IPS-15b (cell line): ENCODE measurements around the gene SMYD3.

Experiments
- H3K27me3 ChIP-seq: one replicate; pipeline ENCODE4 v1.6.1; 2013; ENCODE audit warnings: low read length; ENCODE audit not compliant: control insufficient read depth, insufficient read depth
- H3K36me3 ChIP-seq: one replicate; pipeline ENCODE4 v1.6.1; 2013; ENCODE audit warnings: low read length; ENCODE audit not compliant: control insufficient read depth, insufficient read depth
- H3K4me1 ChIP-seq: one replicate; pipeline ENCODE4 v1.6.1; 2013; ENCODE audit warnings: mild to moderate bottlenecking, low read length; ENCODE audit not compliant: control insufficient read depth, insufficient read depth
- H3K4me3 ChIP-seq: one replicate; pipeline ENCODE4 v1.5.1; 2013; ENCODE audit warnings: low read depth, low read length
- H3K9ac ChIP-seq: one replicate; pipeline ENCODE4 v1.6.1; 2013; ENCODE audit warnings: low read depth, mild to moderate bottlenecking, low read length
- H3K9me3 ChIP-seq: one replicate; pipeline ENCODE4 v1.6.1; 2013; ENCODE audit warnings: mild to moderate bottlenecking, low read length; ENCODE audit not compliant: control insufficient read depth, insufficient read depth

SMYD3 gene

GRCh38 chr1:246166841-246167240 is 340.2 kb downstream of the SMYD3 start:
- H3K4me1 ChIP-seq: peaks cover 2% of the 10 kb centered on the region
- no peaks in the 10 kb centered on the region for H3K27me3 ChIP-seq
- H3K4me3 ChIP-seq: no peak overlapping the region
- H3K9me3 ChIP-seq: no peaks in the 10 kb centered on the region
- H3K36me3 ChIP-seq: no peaks in the 10 kb centered on the region
- no peak overlapping the region for H3K9ac ChIP-seq

GRCh38 chr1:246165826-246166709 is 341.0 kb downstream of the SMYD3 start:
- Histone ChIP-seq H3K36me3 (no peaks in the 10 kb centered on the region), H3K9me3 (no peaks in the 10 kb centered on the region), H3K4me1 (peaks cover 2% of the 10 kb centered on the region), H3K9ac (no peak overlapping the region), H3K4me3 (no peak overlapping the region), H3K27me3 (no peaks in the 10 kb centered on the region)

GRCh38 chr1:246164764-246165163 is 342.3 kb downstream of the SMYD3 start:
- Histone ChIP-seq H3K9me3 (no peaks in the 10 kb centered on the region), H3K4me3 (no peak overlapping the region), H3K4me1 (peaks cover 2% of the 10 kb centered on the region), H3K27me3 (no peaks in the 10 kb centered on the region), H3K9ac (no peak overlapping the region), H3K36me3 (no peaks in the 10 kb centered on the region)

GRCh38 chr1:246162560-246162959 is 344.5 kb downstream of the SMYD3 start:
- Histone ChIP-seq H3K27me3 (no peaks in the 10 kb centered on the region), H3K36me3 (no peaks in the 10 kb centered on the region), H3K4me1 (peaks cover 2% of the 10 kb centered on the region), H3K9ac (no peak overlapping the region), H3K4me3 (no peak overlapping the region), H3K9me3 (no peaks in the 10 kb centered on the region)

- H3K9me3 ChIP-seq: no peaks in the 10 kb centered on the region
- H3K27me3 ChIP-seq: no peaks in the 10 kb centered on the region
- peaks cover 3% of the 10 kb centered on the region for H3K4me1 ChIP-seq
- H3K36me3 ChIP-seq: no peaks in the 10 kb centered on the region
- H3K9ac ChIP-seq: no peak overlapping the region
- H3K4me3 ChIP-seq: no peak overlapping the region
Measured at GRCh38 chr1:246161626-246162025, 345.5 kb downstream of the SMYD3 start.

- Histone ChIP-seq H3K4me3 (no peak overlapping the region), H3K4me1 (peaks cover 6% of the 10 kb centered on the region), H3K9ac (no peak overlapping the region), H3K9me3 (no peaks in the 10 kb centered on the region), H3K27me3 (no peaks in the 10 kb centered on the region), H3K36me3 (no peaks in the 10 kb centered on the region)
Measured at GRCh38 chr1:246160905-246161304, 346.2 kb downstream of the SMYD3 start.

- no peak overlapping the region for H3K9ac ChIP-seq
- H3K9me3 ChIP-seq: no peaks in the 10 kb centered on the region
- H3K36me3 ChIP-seq: no peaks in the 10 kb centered on the region
- no peak overlapping the region for H3K4me3 ChIP-seq
- H3K4me1 ChIP-seq: peaks cover 6% of the 10 kb centered on the region
- no peaks in the 10 kb centered on the region for H3K27me3 ChIP-seq
Measured at GRCh38 chr1:246160374-246160773, 346.7 kb downstream of the SMYD3 start.

- Histone ChIP-seq H3K4me3 (no peak overlapping the region), H3K9me3 (no peaks in the 10 kb centered on the region), H3K9ac (no peak overlapping the region), H3K36me3 (no peaks in the 10 kb centered on the region), H3K27me3 (no peaks in the 10 kb centered on the region), H3K4me1 (peaks cover 4% of the 10 kb centered on the region)
Measured at GRCh38 chr1:246159279-246160227, 347.5 kb downstream of the SMYD3 start.

GRCh38 chr1:246158131-246158530 is 348.9 kb downstream of the SMYD3 start:
- no peaks in the 10 kb centered on the region for H3K9me3 ChIP-seq
- H3K27me3 ChIP-seq: no peaks in the 10 kb centered on the region
- peaks cover 4% of the 10 kb centered on the region for H3K4me1 ChIP-seq
- no peaks in the 10 kb centered on the region for H3K36me3 ChIP-seq
- no peak overlapping the region for H3K9ac ChIP-seq
- H3K4me3 ChIP-seq: no peak overlapping the region

- H3K4me1 ChIP-seq: peaks cover 4% of the 10 kb centered on the region
- no peaks in the 10 kb centered on the region for H3K9me3 ChIP-seq
- H3K36me3 ChIP-seq: no peaks in the 10 kb centered on the region
- H3K4me3 ChIP-seq: no peak overlapping the region
- H3K9ac ChIP-seq: no peak overlapping the region
- H3K27me3 ChIP-seq: no peaks in the 10 kb centered on the region
Measured at GRCh38 chr1:246157516-246157915, 349.6 kb downstream of the SMYD3 start.

- H3K27me3 ChIP-seq: no peaks in the 10 kb centered on the region
- no peak overlapping the region for H3K9ac ChIP-seq
- peaks cover 4% of the 10 kb centered on the region for H3K4me1 ChIP-seq
Measured at GRCh38 chr1:246156847-246157246, 350.2 kb downstream of the SMYD3 start.

More at GRCh38 chr1:246156847-246157246, 350.2 kb downstream of the SMYD3 start:
- Histone ChIP-seq H3K9me3 (no peaks in the 10 kb centered on the region), H3K4me3 (no peak overlapping the region), H3K36me3 (no peaks in the 10 kb centered on the region)
